MV-4-11 (cell line): ENCODE measurements around the gene LCAT.
"Not testable (repeated sequence)": the region's sequence is repeated elsewhere in the genome, so short reads cannot be mapped to it uniquely, and the experiment has no call there.

Experiments
- DNase-seq: peaks from one replicate; lab custom pipeline; 2025; lab: John Stamatoyannopoulos, UW

Gene LCAT

GRCh38 chr16:67931712-67932461 is 12.0 kb downstream of the LCAT start, which contains the start of gene CTRL:
Gene CTRL, minus strand, starts transcription at chr16:67931862. Its CDS starts 10 bp downstream, at chr16:67931852.
- no peak for DNase-seq

- no peak for DNase-seq
Observed at GRCh38 chr16:67930678-67931211, 13.2 kb downstream of the LCAT start.

- DNase-seq, result no peak
Observed at GRCh38 chr16:67930191-67930590, 13.7 kb downstream of the LCAT start.

GRCh38 chr16:67928561-67929364 is 15.2 kb downstream of the LCAT start:
- peak; percentile 24 for DNase-seq

GRCh38 chr16:67928147-67928546 is 15.8 kb downstream of the LCAT start:
- DNase-seq, result no peak

- DNase-seq, result no peak
Observed at GRCh38 chr16:67927131-67927941, 16.6 kb downstream of the LCAT start.

GRCh38 chr16:67926181-67926750 is 17.7 kb downstream of the LCAT start:
- no peak for DNase-seq

GRCh38 chr16:67924140-67924906 is 19.6 kb downstream of the LCAT start:
- no peak for DNase-seq

GRCh38 chr16:67923414-67924116 is 20.4 kb downstream of the LCAT start:
- DNase-seq, result no peak

GRCh38 chr16:67922740-67923139 is 21.2 kb downstream of the LCAT start:
- no peak for DNase-seq

GRCh38 chr16:67922221-67922620 is 21.7 kb downstream of the LCAT start:
- no peak for DNase-seq

GRCh38 chr16:67919622-67920221 is 24.2 kb downstream of the LCAT start:
- no peak for DNase-seq

GRCh38 chr16:67917852-67918236 is 26.1 kb downstream of the LCAT start:
- peak; percentile 43 for DNase-seq

GRCh38 chr16:67917140-67917851 is 26.6 kb downstream of the LCAT start:
- no peak for DNase-seq

GRCh38 chr16:67915831-67916723 is 27.8 kb downstream of the LCAT start:
- no peak for DNase-seq

GRCh38 chr16:67915496-67915769 is 28.5 kb downstream of the LCAT start:
- not testable (repeated sequence) for DNase-seq

- no peak for DNase-seq
Observed at GRCh38 chr16:67914758-67915495, 29.0 kb downstream of the LCAT start.

GRCh38 chr16:67910158-67910557 is 33.8 kb downstream of the LCAT start:
- no peak for DNase-seq
